ENCODE measurements around the gene ZC3H7B. TPM values are rescaled to one million over a fixed set of nuclear protein-coding genes. Genes with fewer than 3 reads are reported as not detected.

The ZC3H7B gene
- total RNA-seq, 1 donor from 2014 or later, result 25.8 TPM

DNA sequence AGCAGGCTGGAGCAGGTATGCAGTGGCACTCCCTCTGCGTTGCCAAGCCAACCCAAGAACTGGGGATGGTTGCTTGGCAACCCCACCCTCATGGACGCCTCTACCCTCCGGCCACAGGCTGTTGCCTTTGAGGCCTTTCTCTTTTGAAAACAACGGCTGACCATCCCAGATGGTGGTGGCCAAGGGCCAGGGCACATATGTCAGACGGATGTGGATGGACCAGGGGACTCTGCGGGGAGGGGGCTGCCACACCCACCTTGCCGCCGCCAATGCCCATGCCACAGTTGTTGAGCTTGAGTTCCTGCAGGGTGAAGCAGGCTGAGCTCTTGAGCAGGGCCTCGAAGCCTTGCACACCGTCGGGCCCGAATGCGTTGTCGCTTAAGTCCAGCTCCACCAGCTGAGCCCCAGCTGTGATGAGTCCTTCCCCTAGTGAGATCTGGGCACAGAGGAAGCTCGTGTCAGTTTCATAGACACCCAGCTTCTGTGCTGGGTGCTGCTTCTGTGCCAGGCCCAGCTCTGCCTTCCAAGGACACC lies 36.9 kb upstream of the ZC3H7B start:
- Mint-ChIP-seq H3K36me3 (peaks cover 35% of the 10 kb centered on the region), H3K27me3 (ENCODE audit: insufficient read depth, low read depth) (peaks cover 2% of the 10 kb centered on the region), H3K9me3 (no peaks in the 10 kb centered on the region), H3K4me3 (no peak overlapping the region), H3K27ac (no peak overlapping the region), H3K4me1 (peaks cover 3% of the 10 kb centered on the region)
- H3K9me3 ChIP-seq (ENCODE audit: low read depth), result no peaks in the 10 kb centered on the region
- H3K36me3 ChIP-seq, result peaks cover 3% of the 10 kb centered on the region
- no peak overlapping the region for H3K9ac ChIP-seq
- H3K27me3 ChIP-seq, result no peaks in the 10 kb centered on the region
- H3K27ac ChIP-seq, result no peak overlapping the region
- TF ChIP-seq, protein P1, sequence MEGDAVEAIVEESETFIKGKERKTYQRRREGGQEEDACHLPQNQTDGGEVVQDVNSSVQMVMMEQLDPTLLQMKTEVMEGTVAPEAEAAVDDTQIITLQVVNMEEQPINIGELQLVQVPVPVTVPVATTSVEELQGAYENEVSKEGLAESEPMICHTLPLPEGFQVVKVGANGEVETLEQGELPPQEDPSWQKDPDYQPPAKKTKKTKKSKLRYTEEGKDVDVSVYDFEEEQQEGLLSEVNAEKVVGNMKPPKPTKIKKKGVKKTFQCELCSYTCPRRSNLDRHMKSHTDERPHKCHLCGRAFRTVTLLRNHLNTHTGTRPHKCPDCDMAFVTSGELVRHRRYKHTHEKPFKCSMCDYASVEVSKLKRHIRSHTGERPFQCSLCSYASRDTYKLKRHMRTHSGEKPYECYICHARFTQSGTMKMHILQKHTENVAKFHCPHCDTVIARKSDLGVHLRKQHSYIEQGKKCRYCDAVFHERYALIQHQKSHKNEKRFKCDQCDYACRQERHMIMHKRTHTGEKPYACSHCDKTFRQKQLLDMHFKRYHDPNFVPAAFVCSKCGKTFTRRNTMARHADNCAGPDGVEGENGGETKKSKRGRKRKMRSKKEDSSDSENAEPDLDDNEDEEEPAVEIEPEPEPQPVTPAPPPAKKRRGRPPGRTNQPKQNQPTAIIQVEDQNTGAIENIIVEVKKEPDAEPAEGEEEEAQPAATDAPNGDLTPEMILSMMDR (IDR thresholded peaks at IDR 0.05), result no peak
- TF ChIP-seq EZH2phosphoT487 (IDR thresholded peaks at IDR 0.05) (no peak), EZH2 (IDR thresholded peaks at IDR 0.05) (no peak)
- H3K79me2 ChIP-seq (ENCODE audit: low read depth), result no peaks in the 10 kb centered on the region
- H4K20me1 ChIP-seq (ENCODE audit: low read depth), result peaks cover 11% of the 10 kb centered on the region
- H3K4me1 ChIP-seq, result no peaks in the 10 kb centered on the region
- H2AFZ ChIP-seq (replicated peaks), result no peak overlapping the region
- no peak overlapping the region for H3K4me3 ChIP-seq
- no peak overlapping the region for H3K4me2 ChIP-seq
- no peaks in the 10 kb centered on the region for H3F3A ChIP-seq (ENCODE audit: low read depth)
- no peak for DNase-seq (ENCODE audit: low spot score)

DNA sequence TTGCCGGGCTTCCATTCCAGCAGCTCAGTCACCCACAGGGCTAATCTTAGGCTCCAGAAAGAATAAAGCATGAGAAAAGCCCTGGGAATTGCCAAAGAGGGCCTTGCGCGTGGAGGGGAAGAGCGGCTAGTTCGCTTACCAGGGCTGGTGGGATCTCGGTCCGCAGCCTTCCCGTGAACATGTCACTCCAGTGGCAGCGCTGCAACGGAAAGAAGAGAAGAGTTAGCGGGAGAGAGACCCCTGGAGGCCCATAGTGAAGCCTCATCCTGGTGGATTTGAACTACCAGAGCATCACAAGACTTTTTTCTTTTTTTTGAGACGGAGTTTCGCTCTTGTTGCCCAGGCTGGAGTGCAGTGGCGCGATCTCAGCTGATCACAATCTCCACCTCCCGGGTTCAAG lies 33.4 kb upstream of the ZC3H7B start:
- no peak overlapping the region for H3K27ac Mint-ChIP-seq
- Histone ChIP-seq H3K4me3 (no peak overlapping the region), H3K4me2 (no peak overlapping the region), H3K27me3 (no peaks in the 10 kb centered on the region), H2AFZ (replicated peaks) (no peak overlapping the region), H3K36me3 (no peaks in the 10 kb centered on the region), H3F3A (ENCODE audit: low read depth) (no peaks in the 10 kb centered on the region), H3K27ac (no peak overlapping the region), H3K9ac (no peak overlapping the region), H4K20me1 (ENCODE audit: low read depth) (peaks cover 11% of the 10 kb centered on the region), H3K9me3 (ENCODE audit: low read depth) (no peaks in the 10 kb centered on the region), H3K79me2 (ENCODE audit: low read depth) (no peaks in the 10 kb centered on the region), H3K4me1 (no peaks in the 10 kb centered on the region)
- H3K4me3 Mint-ChIP-seq, result no peak overlapping the region
- H3K36me3 Mint-ChIP-seq, result peaks cover 33% of the 10 kb centered on the region
- no peak for TF ChIP-seq EZH2 (IDR thresholded peaks at IDR 0.05)
- TF ChIP-seq, protein P1 (IDR thresholded peaks at IDR 0.05), result no peak
- no peak for TF ChIP-seq EZH2phosphoT487 (IDR thresholded peaks at IDR 0.05)
- H3K27me3 Mint-ChIP-seq (ENCODE audit: insufficient read depth, low read depth), result no peaks in the 10 kb centered on the region
- no peak for DNase-seq (ENCODE audit: low spot score)
- H3K9me3 Mint-ChIP-seq, result no peaks in the 10 kb centered on the region
- peaks cover 3% of the 10 kb centered on the region for H3K4me1 Mint-ChIP-seq

DNA sequence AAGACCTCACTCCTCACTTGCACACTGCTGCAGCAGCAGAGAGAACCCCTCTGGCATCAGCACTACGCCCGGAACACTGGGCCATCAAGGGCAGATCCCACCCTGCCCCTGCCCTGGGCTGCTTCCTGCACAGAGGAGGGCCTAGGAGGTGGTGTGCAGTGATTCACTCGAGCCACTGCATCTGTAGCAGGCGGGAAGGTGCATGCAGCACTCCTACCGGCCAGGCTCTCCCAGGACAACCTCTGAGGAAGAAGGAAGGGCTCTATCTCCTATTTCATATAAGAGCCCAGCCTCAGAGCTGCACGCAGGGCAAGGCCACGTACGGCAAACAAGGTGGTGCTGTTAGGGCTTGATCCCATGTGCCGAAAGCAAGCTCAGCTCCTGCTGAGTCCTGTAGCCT lies 29.5 kb upstream of the ZC3H7B start:
- H3K9ac ChIP-seq, result no peak overlapping the region
- Mint-ChIP-seq H3K9me3 (no peaks in the 10 kb centered on the region), H3K27me3 (ENCODE audit: insufficient read depth, low read depth) (no peaks in the 10 kb centered on the region), H3K27ac (peak overlapping the region; percentile 53), H3K4me1 (no peaks in the 10 kb centered on the region), H3K36me3 (peaks cover 30% of the 10 kb centered on the region), H3K4me3 (no peak overlapping the region)
- H3K27me3 ChIP-seq, result no peaks in the 10 kb centered on the region
- H3K4me3 ChIP-seq, result no peak overlapping the region
- no peaks in the 10 kb centered on the region for H3K4me1 ChIP-seq
- TF ChIP-seq, protein P1 (IDR thresholded peaks at IDR 0.05), result no peak
- TF ChIP-seq EZH2phosphoT487 (IDR thresholded peaks at IDR 0.05) (no peak), EZH2 (IDR thresholded peaks at IDR 0.05) (no peak)
- H3F3A ChIP-seq (ENCODE audit: low read depth), result no peaks in the 10 kb centered on the region
- no peak overlapping the region for H2AFZ ChIP-seq (replicated peaks)
- DNase-seq (ENCODE audit: low spot score), result no peak
- no peaks in the 10 kb centered on the region for H3K79me2 ChIP-seq (ENCODE audit: low read depth)
- H4K20me1 ChIP-seq (ENCODE audit: low read depth), result peaks cover 7% of the 10 kb centered on the region
- H3K4me2 ChIP-seq, result no peak overlapping the region
- no peaks in the 10 kb centered on the region for H3K36me3 ChIP-seq
- H3K27ac ChIP-seq, result no peak overlapping the region
- H3K9me3 ChIP-seq (ENCODE audit: low read depth), result no peaks in the 10 kb centered on the region

Measured in neural progenitor cell (in vitro differentiated cells).